ENCODE data around the gene C6orf89.
"Not testable (repeated sequence)": the region's sequence is repeated elsewhere in the genome, so short reads cannot be mapped to it uniquely, and the experiment has no call there.

The C6orf89 gene

DNA sequence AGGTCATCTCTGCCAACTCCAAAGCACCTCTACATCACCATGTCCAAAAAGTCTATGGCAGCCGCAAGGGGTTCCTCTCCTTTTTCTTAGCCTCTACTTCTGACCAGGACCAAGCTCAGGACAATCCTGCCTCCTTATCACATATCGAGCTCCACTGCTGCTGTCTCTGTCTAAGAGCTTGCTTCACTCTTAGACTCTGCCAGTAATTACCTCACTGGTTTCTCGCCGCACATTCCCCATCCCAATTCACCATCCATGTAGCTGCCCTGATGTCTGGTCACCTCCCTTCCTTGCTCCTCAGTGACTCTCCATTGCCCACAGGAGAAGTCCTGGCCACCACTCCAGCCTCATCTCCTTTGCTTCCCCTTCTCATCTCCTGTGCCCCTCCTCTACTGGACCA lies 44.7 kb downstream of the C6orf89 start:
- DNase-seq (ENCODE audit: low spot score in 2 of 2) (no peak), ATAC-seq (ENCODE audit: low read depth) (no peak)
- no peak overlapping the region for H3K4me3 Mint-ChIP-seq
- peak overlapping the region; percentile 15 for H3K27ac Mint-ChIP-seq
- H3K9me3 Mint-ChIP-seq: no peaks in the 10 kb centered on the region
- H3K36me3 Mint-ChIP-seq: peaks cover 2% of the 10 kb centered on the region
- no peaks in the 10 kb centered on the region for H3K4me1 Mint-ChIP-seq
- H3K27me3 Mint-ChIP-seq: no peaks in the 10 kb centered on the region

DNA sequence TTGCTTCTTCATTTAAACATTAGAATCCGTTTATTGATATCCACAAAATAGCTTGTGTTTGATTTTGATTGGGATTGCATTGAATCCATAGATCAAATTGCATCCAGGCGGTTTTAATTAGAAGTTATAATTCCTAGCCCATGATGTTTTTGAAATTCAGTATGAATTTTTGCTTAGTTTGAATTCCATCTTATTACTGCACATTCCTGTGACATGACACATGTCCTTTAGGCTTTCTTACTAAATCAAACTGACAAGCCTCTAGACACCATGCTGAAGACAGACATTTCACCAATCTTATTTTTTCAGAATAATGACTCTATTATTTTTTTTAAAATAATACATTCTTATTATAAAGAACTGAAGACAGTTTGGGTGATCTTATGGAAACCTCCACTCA lies 47.4 kb downstream of the C6orf89 start:
- Mint-ChIP-seq H3K4me1 (no peaks in the 10 kb centered on the region), H3K27me3 (peaks cover 5% of the 10 kb centered on the region), H3K4me3 (no peak overlapping the region), H3K36me3 (no peaks in the 10 kb centered on the region), H3K9me3 (no peaks in the 10 kb centered on the region), H3K27ac (no peak overlapping the region)
- no peak for ATAC-seq (ENCODE audit: low read depth)
- no peak for DNase-seq (ENCODE audit: low spot score in 2 of 2)

DNA sequence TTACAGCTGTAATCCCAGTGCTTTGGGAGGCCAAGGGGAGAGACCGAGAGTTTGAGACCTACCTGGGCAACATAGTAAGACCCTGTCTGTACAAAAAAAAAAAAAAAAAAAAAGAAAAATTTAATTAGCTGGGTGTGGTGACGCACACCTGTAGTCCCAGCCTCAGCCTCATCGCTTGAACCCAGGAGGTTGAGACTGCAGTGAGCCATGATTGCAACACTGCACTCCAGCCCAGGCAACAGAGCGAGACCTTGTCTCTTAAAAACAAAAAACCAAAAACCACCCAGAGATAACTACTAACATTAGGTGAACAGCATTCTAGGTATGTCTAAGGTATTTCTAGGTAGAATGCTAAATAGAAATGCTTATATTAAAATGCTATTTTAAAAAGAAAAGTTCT lies 47.8 kb downstream of the C6orf89 start:
- H3K27me3 Mint-ChIP-seq: peaks cover 5% of the 10 kb centered on the region
- ATAC-seq (ENCODE audit: low read depth) (no peak), DNase-seq (ENCODE audit: low spot score in 2 of 2) (no peak)
- no peaks in the 10 kb centered on the region for H3K9me3 Mint-ChIP-seq
- no peaks in the 10 kb centered on the region for H3K4me1 Mint-ChIP-seq
- H3K36me3 Mint-ChIP-seq: no peaks in the 10 kb centered on the region
- H3K4me3 Mint-ChIP-seq: no peak overlapping the region
- no peak overlapping the region for H3K27ac Mint-ChIP-seq

DNA sequence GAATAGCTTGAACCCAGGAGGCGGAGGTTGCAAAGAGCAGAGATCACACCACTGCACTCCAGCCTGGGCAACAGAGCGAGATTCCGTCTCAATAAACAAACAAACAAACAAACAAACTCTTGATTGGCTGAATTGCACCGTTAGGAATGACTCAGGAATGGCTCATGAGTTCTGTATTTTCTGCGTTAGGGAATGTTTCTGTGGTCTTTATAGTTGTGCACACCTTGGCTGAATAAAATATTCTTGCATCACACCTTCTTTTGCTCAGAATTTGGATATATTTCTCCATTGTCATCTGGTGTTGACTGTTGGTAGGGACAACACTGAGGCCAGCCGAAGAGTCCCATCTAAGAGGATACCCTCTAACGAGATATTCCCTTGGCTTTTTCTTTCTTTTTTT lies 49.1 kb downstream of the C6orf89 start:
- Mint-ChIP-seq H3K4me3 (no peak overlapping the region), H3K9me3 (no peaks in the 10 kb centered on the region), H3K36me3 (no peaks in the 10 kb centered on the region), H3K4me1 (no peaks in the 10 kb centered on the region), H3K27me3 (peaks cover 10% of the 10 kb centered on the region), H3K27ac (no peak overlapping the region)
- ATAC-seq (ENCODE audit: low read depth): no peak
- no peak for DNase-seq (ENCODE audit: low spot score in 2 of 2)

DNA sequence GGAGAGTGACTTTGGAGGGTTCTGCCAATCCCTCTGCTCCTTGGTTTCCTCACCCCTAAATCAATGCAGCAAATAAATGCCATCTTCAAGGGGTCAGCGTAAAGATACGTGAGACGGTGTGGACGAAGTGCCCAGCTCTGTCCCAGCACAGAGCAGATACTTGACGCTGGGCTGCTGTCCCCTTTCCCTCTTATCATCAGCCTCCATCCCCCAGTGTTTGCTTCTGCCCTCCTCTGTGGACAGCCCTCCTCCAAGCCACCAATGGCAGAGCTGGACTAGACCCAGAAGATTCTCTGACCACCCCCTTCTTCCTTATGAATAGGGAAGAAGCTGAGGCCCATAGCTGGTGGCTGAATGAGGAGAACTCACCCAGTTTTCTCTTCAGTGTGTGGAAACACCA lies 51.1 kb downstream of the C6orf89 start:
- Mint-ChIP-seq H3K9me3 (no peaks in the 10 kb centered on the region), H3K27ac (no peak overlapping the region), H3K27me3 (peaks cover 15% of the 10 kb centered on the region), H3K4me1 (no peaks in the 10 kb centered on the region), H3K4me3 (no peak overlapping the region), H3K36me3 (no peaks in the 10 kb centered on the region)
- ATAC-seq (ENCODE audit: low read depth) (no peak), DNase-seq (ENCODE audit: low spot score in 2 of 2) (no peak)

DNA sequence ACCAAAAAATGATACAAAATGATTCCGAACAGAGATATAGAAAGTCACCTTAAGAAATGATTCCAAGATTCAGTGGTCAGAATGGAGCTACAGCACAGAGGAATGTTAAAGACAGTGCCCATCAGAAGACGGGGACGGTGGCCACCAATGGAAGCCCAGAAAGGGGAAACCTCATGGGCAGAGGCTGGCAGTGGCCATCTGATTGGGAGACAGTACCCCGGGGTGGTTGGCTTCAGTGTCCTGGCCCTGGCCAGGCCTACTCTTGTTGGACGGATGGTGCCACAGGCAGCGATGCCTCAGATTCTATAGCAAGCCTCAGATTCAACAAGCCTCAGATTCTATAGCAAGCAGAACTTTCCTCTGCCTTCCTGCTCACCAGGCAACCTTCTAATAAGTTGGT lies 52.1 kb downstream of the C6orf89 start:
- no peak for DNase-seq (ENCODE audit: low spot score in 2 of 2)
- no peak for ATAC-seq (ENCODE audit: low read depth)

DNA sequence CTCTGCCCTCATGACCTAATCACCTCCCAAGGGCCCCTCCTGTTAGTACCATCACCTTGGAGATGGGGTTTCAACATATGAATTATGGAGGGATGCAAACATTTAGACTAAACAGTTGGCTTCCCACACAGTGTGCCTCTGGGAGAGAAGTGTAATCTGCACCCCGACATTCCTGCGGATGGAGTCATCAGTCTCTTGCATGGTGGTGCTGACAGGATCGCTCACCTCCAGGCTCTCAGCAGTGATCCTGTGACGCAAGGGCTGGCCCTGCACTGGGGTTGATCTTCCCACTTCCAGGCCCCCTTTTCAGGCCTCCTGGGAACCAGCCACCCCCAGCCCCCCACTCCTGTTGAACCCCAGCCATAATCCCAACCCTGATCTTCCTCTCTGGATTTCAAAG lies 52.8 kb downstream of the C6orf89 start:
- Mint-ChIP-seq H3K4me1 (peaks cover 4% of the 10 kb centered on the region), H3K9me3 (no peaks in the 10 kb centered on the region), H3K4me3 (no peak overlapping the region), H3K27me3 (peaks cover 15% of the 10 kb centered on the region), H3K36me3 (no peaks in the 10 kb centered on the region), H3K27ac (no peak overlapping the region)
- no peak for ATAC-seq (ENCODE audit: low read depth)
- DNase-seq (ENCODE audit: low spot score in 2 of 2): no peak

More for the DNA sequence above, 52.1 kb downstream of the C6orf89 start:
- no peak overlapping the region for H3K27ac Mint-ChIP-seq
- peaks cover 15% of the 10 kb centered on the region for H3K27me3 Mint-ChIP-seq
- no peaks in the 10 kb centered on the region for H3K36me3 Mint-ChIP-seq
- no peaks in the 10 kb centered on the region for H3K4me1 Mint-ChIP-seq
- H3K9me3 Mint-ChIP-seq: no peaks in the 10 kb centered on the region
- H3K4me3 Mint-ChIP-seq: no peak overlapping the region

DNA sequence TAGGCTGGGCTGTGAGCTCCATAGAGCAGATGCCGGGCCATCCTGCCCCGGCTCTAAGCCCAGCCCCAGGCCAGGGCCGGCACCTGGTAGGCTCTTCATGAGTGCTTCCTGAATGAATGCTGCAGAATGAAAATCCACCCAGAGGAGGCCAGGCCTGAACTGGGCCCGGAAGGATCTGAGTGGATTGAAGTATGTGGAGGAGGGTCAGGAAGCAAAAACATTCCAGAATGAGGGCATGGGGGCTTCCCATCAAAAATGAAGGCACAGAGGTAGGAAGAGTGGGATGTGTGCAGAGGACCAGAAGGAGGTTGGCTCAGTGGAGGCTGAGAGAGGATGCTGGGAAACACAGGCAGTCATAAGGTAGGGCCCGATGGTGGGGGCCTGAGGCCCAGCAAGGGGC lies 53.3 kb downstream of the C6orf89 start:
- H3K27ac Mint-ChIP-seq; ATAC-seq (ENCODE audit: low read depth): not testable (repeated sequence)

DNA sequence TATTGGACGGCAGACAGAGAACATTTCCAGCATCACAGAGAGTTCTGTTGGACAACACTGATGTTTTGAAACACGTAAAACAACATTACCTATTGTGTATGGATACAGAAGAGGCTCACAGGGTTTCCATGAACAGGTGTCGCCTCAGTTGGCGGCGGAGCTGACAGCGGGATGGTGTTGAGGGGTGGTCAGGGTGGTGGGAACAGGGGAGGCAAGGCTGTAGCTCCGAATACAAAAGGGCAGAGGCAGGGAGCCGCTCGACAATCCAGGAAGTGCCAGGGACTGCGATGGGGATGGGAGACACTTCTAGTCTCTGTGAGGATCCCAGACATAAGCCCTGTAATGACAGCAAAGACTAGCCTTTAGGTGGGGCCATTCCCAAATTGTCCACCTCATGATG lies 54.3 kb downstream of the C6orf89 start:
- Mint-ChIP-seq H3K9me3 (no peaks in the 10 kb centered on the region), H3K27me3 (peaks cover 15% of the 10 kb centered on the region), H3K4me3 (no peak overlapping the region), H3K4me1 (peaks cover 7% of the 10 kb centered on the region), H3K36me3 (no peaks in the 10 kb centered on the region), H3K27ac (no peak overlapping the region)
- DNase-seq (ENCODE audit: low spot score in 2 of 2) (no peak), ATAC-seq (ENCODE audit: low read depth) (no peak)

More for the DNA sequence above, 53.3 kb downstream of the C6orf89 start:
- H3K27me3 Mint-ChIP-seq: peaks cover 15% of the 10 kb centered on the region
- H3K4me3 Mint-ChIP-seq; DNase-seq (ENCODE audit: low spot score in 2 of 2); H3K9me3 Mint-ChIP-seq; H3K4me1 Mint-ChIP-seq; H3K36me3 Mint-ChIP-seq: not testable (repeated sequence)

DNA sequence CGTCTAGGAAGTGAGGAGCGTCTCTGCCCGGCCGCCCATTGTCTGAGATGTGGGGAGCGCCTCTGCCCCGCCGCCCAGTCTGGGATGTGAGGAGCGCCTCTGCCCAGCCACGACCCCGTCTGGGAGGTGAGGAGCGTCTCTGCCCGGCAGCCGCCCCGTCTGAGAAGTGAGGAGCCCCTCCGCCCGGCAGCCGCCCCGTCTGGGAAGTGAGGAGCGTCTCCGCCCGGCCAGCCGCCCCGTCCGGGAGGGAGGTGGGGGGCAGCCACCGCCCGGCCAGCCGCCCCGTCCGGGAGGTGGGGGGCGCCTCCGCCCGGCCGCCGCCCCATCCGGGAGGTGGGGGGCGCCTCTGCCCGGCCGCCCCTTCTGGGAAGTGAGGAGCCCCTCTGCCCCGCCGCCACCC lies 55.8 kb downstream of the C6orf89 start:
- not testable (repeated sequence) for H3K36me3 Mint-ChIP-seq; H3K9me3 Mint-ChIP-seq; H3K4me3 Mint-ChIP-seq; DNase-seq (ENCODE audit: low spot score in 2 of 2); ATAC-seq (ENCODE audit: low read depth); H3K4me1 Mint-ChIP-seq; H3K27ac Mint-ChIP-seq
- peaks cover 14% of the 10 kb centered on the region for H3K27me3 Mint-ChIP-seq

DNA sequence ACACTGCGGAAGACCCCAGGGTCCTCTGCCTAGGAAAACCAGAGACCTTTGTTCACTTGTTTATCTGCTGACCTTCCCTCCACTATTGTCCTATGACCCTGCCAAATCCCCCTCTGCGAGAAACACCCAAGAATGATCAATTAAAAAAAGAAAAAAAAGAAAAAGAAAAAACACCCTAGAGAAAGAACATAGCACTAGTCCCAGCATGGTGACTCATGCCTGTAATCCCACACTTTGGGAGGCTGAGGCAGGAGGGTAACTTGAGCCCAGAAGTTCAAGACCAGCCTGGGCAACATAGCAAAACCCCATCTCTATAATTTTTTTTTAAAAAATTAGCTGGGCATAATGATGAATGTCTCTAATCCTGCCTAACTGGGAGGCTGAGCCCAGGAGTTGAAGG lies 56.6 kb downstream of the C6orf89 start:
- not testable (repeated sequence) for H3K27me3 Mint-ChIP-seq; H3K4me3 Mint-ChIP-seq; H3K36me3 Mint-ChIP-seq; H3K27ac Mint-ChIP-seq; H3K9me3 Mint-ChIP-seq; H3K4me1 Mint-ChIP-seq; DNase-seq (ENCODE audit: low spot score in 2 of 2); ATAC-seq (ENCODE audit: low read depth)

DNA sequence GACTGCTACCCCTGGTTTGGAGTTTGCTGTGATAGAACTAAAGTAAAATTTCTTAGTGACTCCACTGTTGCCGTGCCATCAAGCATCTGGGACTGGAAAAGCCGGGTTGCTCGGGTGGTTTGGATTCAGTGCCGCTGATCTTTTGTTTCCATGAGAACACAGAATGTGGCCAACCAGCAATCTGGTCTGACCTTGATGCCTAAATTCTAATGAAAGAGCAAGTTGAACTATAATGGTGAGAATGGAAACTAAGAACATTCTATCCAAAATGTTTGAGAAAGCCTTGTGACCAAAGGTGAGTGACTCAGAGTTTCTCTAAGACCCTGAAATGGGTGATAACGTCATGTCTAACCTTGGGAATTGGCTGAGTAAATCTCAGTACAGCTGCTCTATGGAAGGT lies 58.9 kb downstream of the C6orf89 start:
- H3K4me1 Mint-ChIP-seq: peaks cover 12% of the 10 kb centered on the region
- ATAC-seq (ENCODE audit: low read depth): no peak
- no peaks in the 10 kb centered on the region for H3K36me3 Mint-ChIP-seq
- H3K27me3 Mint-ChIP-seq: peaks cover 5% of the 10 kb centered on the region
- no peak for DNase-seq (ENCODE audit: low spot score in 2 of 2)
- H3K27ac Mint-ChIP-seq: no peak overlapping the region
- no peaks in the 10 kb centered on the region for H3K9me3 Mint-ChIP-seq
- no peak overlapping the region for H3K4me3 Mint-ChIP-seq

DNA sequence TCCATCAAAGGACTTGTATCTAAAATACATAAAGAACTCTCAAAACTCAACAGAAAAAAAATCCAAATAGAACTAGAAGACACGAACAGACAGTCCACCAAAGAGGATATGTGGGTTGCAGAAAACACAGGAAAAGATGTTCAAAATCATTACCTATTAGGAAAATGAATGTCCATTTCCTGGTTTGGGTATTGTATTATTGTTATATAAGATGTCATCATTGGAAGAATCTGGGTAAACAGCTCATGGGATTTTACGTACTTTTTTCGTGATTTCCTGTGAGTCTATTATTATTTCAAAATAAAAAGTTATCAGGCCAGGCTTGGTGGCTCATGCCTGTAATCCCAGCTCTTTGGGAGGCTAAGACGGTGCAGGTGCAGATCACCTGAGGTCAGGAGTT lies 59.5 kb downstream of the C6orf89 start:
- Mint-ChIP-seq H3K4me3 (no peak overlapping the region), H3K36me3 (no peaks in the 10 kb centered on the region), H3K27ac (no peak overlapping the region), H3K27me3 (peaks cover 2% of the 10 kb centered on the region), H3K4me1 (peaks cover 12% of the 10 kb centered on the region), H3K9me3 (no peaks in the 10 kb centered on the region)
- no peak for ATAC-seq (ENCODE audit: low read depth)
- no peak for DNase-seq (ENCODE audit: low spot score in 2 of 2)

DNA sequence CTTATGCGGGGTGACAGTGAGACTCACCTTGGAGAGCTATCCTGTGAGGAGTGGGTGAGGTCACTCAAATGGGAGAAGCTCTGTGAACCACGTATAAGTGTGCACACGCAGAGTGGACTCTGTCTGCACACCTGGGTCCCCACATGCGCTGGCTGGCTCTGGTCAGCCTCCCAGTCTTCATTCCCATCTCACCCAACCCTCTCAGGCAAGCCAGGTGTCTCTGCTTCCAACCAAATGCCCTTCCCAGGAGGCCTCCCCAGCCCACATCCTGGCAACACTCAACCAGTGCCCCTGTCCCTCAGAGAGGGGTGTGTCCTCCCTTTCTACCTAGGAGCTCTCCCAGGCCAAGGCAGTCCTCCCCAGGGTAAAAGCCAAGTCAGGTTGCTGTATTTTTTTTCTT lies 60.8 kb downstream of the C6orf89 start:
- H3K27me3 Mint-ChIP-seq: no peaks in the 10 kb centered on the region

DNA sequence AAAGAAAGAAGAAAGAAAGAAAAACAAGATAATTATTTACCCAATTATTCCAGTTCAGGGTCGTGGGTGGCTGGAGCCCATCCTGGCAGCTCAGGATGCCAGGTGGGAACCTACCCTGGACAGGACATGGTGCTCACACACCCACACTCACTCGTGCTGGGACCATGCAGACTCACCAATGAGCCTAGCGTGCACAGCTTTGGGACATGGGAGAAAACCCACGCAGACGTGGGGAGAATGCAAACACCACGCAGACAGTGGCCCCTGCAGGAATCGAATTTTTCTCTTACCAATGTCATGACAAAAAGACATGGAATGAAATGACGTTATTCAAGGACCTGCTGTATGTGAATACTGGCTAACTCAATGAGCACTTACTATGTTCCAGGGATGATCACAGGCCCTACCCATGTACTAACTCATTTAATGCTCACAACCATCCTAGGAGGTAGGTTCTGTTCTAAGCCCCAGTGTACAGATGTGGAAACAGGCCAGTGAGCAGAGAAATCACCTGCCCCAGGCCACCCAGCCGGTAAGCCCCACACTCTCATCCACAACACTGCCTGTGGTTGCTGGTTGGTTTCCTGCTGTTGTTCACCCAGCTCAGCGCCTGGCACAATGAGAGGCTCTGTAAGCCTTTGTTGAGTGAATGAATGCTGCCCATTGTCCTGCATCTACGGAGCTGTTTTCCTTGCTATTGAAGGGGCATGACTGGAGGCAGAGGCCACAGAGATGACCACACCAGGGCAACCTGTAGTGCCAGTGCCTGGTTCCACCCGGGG lies 62.0 kb downstream of the C6orf89 start:
- no peak overlapping the region for H3K27ac Mint-ChIP-seq
- ATAC-seq (ENCODE audit: low read depth) (peak; percentile 84), DNase-seq (ENCODE audit: low spot score in 2 of 2) (no peak)
- H3K4me1 Mint-ChIP-seq: peaks cover 12% of the 10 kb centered on the region
- no peaks in the 10 kb centered on the region for H3K36me3 Mint-ChIP-seq
- no peaks in the 10 kb centered on the region for H3K9me3 Mint-ChIP-seq
- H3K27me3 Mint-ChIP-seq: no peaks in the 10 kb centered on the region
- no peak overlapping the region for H3K4me3 Mint-ChIP-seq

More for the DNA sequence above, 60.8 kb downstream of the C6orf89 start:
- DNase-seq (ENCODE audit: low spot score in 2 of 2) (no peak), ATAC-seq (ENCODE audit: low read depth) (no peak)
- no peak overlapping the region for H3K27ac Mint-ChIP-seq
- peaks cover 12% of the 10 kb centered on the region for H3K4me1 Mint-ChIP-seq
- H3K36me3 Mint-ChIP-seq: no peaks in the 10 kb centered on the region
- H3K9me3 Mint-ChIP-seq: no peaks in the 10 kb centered on the region
- no peak overlapping the region for H3K4me3 Mint-ChIP-seq

Measured in memory B cell (primary cell).